SK-N-SH (cell line): ENCODE data around the gene HLA-E. TPM values are rescaled to one million over a fixed set of nuclear protein-coding genes. Genes with fewer than 3 reads are reported as not detected.

Experiments used
- CTCF ChIA-PET: fragments of 300-600, 350-600 bp; formaldehyde crosslinking; extraction: SDS; loops from one replicate; lab custom pipeline; 2021; lab: Yijun Ruan, JAX
- POLR2A ChIA-PET: fragments of 350-600 bp; sonication (Branson Sonifier 250); formaldehyde crosslinking; extraction: SDS; loops from one replicate; lab custom pipeline; 2020; ENCODE audit warnings: antibody characterized with exemption, inconsistent platforms; lab: Yijun Ruan, JAX
- DNase-seq: peaks from one replicate; pipeline ENCODE4 v3.0.0; 2012
- H2AFZ ChIP-seq: fragments of 200-600 bp; sonication (generic); 2 replicates; pipeline ENCODE4 v1.8.1; 2016; ENCODE audit warnings: antibody characterized with exemption, mild to moderate bottlenecking, low read depth
- H3F3A ChIP-seq: fragments of 200-600 bp; sonication (generic); replicated peaks from 2 replicates; pipeline ENCODE3; 2016; ENCODE audit warnings: antibody characterized with exemption, mild to moderate bottlenecking; ENCODE audit not compliant: insufficient read depth
- H3K27ac ChIP-seq, 2 experiments: fragments of 200-500 bp in 1 of 2; fragments of 200-600 bp in 1 of 2; sonication (Bioruptor generic) in 1 of 2; sonication (generic), shearing (Covaris generic) in 1 of 2; 2 replicates each; pipeline versions ENCODE4 v1.5.1 to v1.6.1; 2014 to 2016; ENCODE audit warnings: low read depth in 2 of 2, inconsistent platforms in 1 of 2, low read length in 1 of 2, mild to moderate bottlenecking in 1 of 2, mixed read lengths in 1 of 2
- H3K27me3 ChIP-seq: fragments of 200-600 bp; sonication (generic), shearing (Covaris generic); 2 replicates; pipeline ENCODE4 v1.6.1; 2016; ENCODE audit warnings: mixed run types; ENCODE audit not compliant: insufficient read depth
- H3K36me3 ChIP-seq, 2 experiments: fragments of 200-500 bp in 1 of 2; fragments of 200-600 bp in 1 of 2; sonication (Bioruptor generic) in 1 of 2; sonication (generic) in 1 of 2; replicated peaks in 1 of 2; 2 replicates each; pipeline versions ENCODE3 to v1.5.1; 2014 to 2016; ENCODE audit warnings: low read length in 1 of 2, mild to moderate bottlenecking in 1 of 2; ENCODE audit not compliant: insufficient read depth in 2 of 2, control insufficient read depth in 1 of 2
- H3K4me1 ChIP-seq, 2 experiments: fragments of 200-500 bp in 1 of 2; fragments of 200-600 bp in 1 of 2; sonication (Bioruptor generic) in 1 of 2; sonication (generic), shearing (Covaris generic) in 1 of 2; 2 replicates each; pipeline versions ENCODE4 v1.5.1 to v1.6.1; 2014 to 2016; ENCODE audit warnings: low read depth in 1 of 2, low read length in 1 of 2, mixed run types in 1 of 2; ENCODE audit not compliant: insufficient read depth in 2 of 2, control insufficient read depth in 1 of 2
- H3K4me2 ChIP-seq: fragments of 200-600 bp; sonication (generic), shearing (Covaris generic); 2 replicates; pipeline ENCODE4 v1.6.1; 2017; ENCODE audit warnings: mixed run types
- H3K4me3 ChIP-seq, 2 experiments: fragments of 200-500 bp in 1 of 2; fragments of 200-600 bp in 1 of 2; sonication (Bioruptor generic) in 1 of 2; sonication (generic), shearing (Covaris generic) in 1 of 2; 2 replicates each; pipeline versions ENCODE4 v1.5.1 to v1.8.1; 2014 to 2016; ENCODE audit warnings: low read depth in 2 of 2, inconsistent platforms in 1 of 2, low read length in 1 of 2, mild to moderate bottlenecking in 1 of 2, mixed read lengths in 1 of 2, moderate library complexity in 1 of 2
- H3K79me2 ChIP-seq: fragments of 200-600 bp; sonication (generic); 2 replicates; pipeline ENCODE4 v1.8.1; 2017; ENCODE audit warnings: mild to moderate bottlenecking; ENCODE audit not compliant: insufficient read depth
- H3K9ac ChIP-seq: fragments of 200-600 bp; sonication (generic); 2 replicates; pipeline ENCODE4 v1.6.1; 2017; ENCODE audit warnings: mixed run types
- H3K9me2 ChIP-seq: fragments of 200-600 bp; sonication (generic); 2 replicates; pipeline ENCODE4 v1.6.1; 2017; ENCODE audit warnings: mixed run types
- H3K9me3 ChIP-seq: fragments of 200-600 bp; sonication (generic); 2 replicates; pipeline ENCODE4 v1.6.1; 2017; ENCODE audit warnings: mixed run types, mild to moderate bottlenecking, moderate library complexity
- H4K20me1 ChIP-seq: fragments of 200-600 bp; sonication (generic); 2 replicates; pipeline ENCODE4 v1.6.1; 2017; ENCODE audit warnings: mild to moderate bottlenecking, mixed run types; ENCODE audit not compliant: insufficient read depth
- CHD2 ChIP-seq: fragments of 150-350 bp; IDR thresholded peaks from 2 replicates; pipeline ENCODE4 v1.6.1; 2018; ENCODE audit warnings: low read length; ENCODE audit not compliant: partially characterized antibody
- ELF1 ChIP-seq: IDR thresholded peaks from 2 replicates; pipeline ENCODE4 v1.4.0; 2012
- EP300 ChIP-seq, 2 experiments: IDR thresholded peaks; 2 replicates each; pipeline versions ENCODE4 v1.4.0 to v1.6.1; 2012; ENCODE audit warnings: borderline replicate concordance in 1 of 2, low read depth in 1 of 2, low read length in 1 of 2
- FOXJ3 ChIP-seq: sonication (generic); formaldehyde crosslinking; IDR thresholded peaks from 2 replicates; pipeline ENCODE4 v1.5.1; 2020; ENCODE audit warnings: mild to moderate bottlenecking, missing genetic modification reagents
- FOXM1 ChIP-seq: IDR thresholded peaks from 2 replicates; pipeline ENCODE4 v1.4.0; 2012; ENCODE audit warnings: low read depth, mild to moderate bottlenecking
- GABPA ChIP-seq: IDR thresholded peaks from 2 replicates; pipeline ENCODE4 v1.4.0; 2012; ENCODE audit warnings: low read depth, mild to moderate bottlenecking
- JUND ChIP-seq: IDR thresholded peaks from 2 replicates; pipeline ENCODE4 v1.4.0; 2012
- MXI1 ChIP-seq: IDR thresholded peaks from 2 replicates; pipeline ENCODE4 v1.6.1; 2012; ENCODE audit warnings: mild to moderate bottlenecking, low read depth, low read length, improper control_type of control experiment
- NFIC ChIP-seq: IDR thresholded peaks from 2 replicates; pipeline ENCODE4 v1.4.0; 2012; ENCODE audit warnings: borderline replicate concordance
- NRF1 ChIP-seq: IDR thresholded peaks from 2 replicates; pipeline ENCODE4 v1.6.1; 2012; ENCODE audit warnings: low read depth, mild to moderate bottlenecking, low read length
- POLR2AphosphoS5 ChIP-seq: IDR thresholded peaks from 2 replicates; pipeline ENCODE4 v1.6.1; 2012; ENCODE audit warnings: low read depth, low read length
- RAD21 ChIP-seq: IDR thresholded peaks from 2 replicates; pipeline ENCODE4 v1.6.1; 2012; ENCODE audit warnings: mild to moderate bottlenecking, low read length
- RFX5 ChIP-seq: IDR thresholded peaks from 2 replicates; pipeline ENCODE4 v1.6.1; 2012; ENCODE audit warnings: mild to moderate bottlenecking, improper control_type of control experiment, low read length
- RXRA ChIP-seq: IDR thresholded peaks from 2 replicates; pipeline ENCODE4 v1.4.0; 2012; ENCODE audit warnings: low read depth, mild to moderate bottlenecking, borderline replicate concordance
- SIN3A ChIP-seq: IDR thresholded peaks from 2 replicates; pipeline ENCODE4 v1.6.1; 2012; ENCODE audit warnings: low read depth, mild to moderate bottlenecking, low read length, moderate library complexity, borderline replicate concordance
- TEAD4 ChIP-seq: IDR thresholded peaks from 2 replicates; pipeline ENCODE4 v1.4.0; 2012; ENCODE audit warnings: mild to moderate bottlenecking, borderline replicate concordance; ENCODE audit not compliant: insufficient read depth
- YY1 ChIP-seq: IDR thresholded peaks from 2 replicates; pipeline ENCODE4 v1.4.0; 2012; ENCODE audit warnings: low read depth, mild to moderate bottlenecking
- WGBS: methylation state at CpG from one replicate; pipeline ENCODE4 v1.1.6; 2017; ENCODE audit warnings: low lambda C conversion rate; 5-methylcytosine and 5-hydroxymethylcytosine counted together
- polyA plus RNA-seq, 3 experiments: library from polyadenylated mRNA; depleted of rRNA; stranded (reverse); fragments of >200 nt; gene quantifications; 2 replicates each; pipeline ENCODE4 v1.2.3, GENCODE V29; 2012
- TF ChIP-seq, protein P1 (sequence below): IDR thresholded peaks from 2 replicates; pipeline ENCODE4; 2012
- TF ChIP-seq, protein P2 (sequence below): IDR thresholded peaks from 2 replicates; pipeline ENCODE4 v1.4.0; 2012; ENCODE audit warnings: low read depth, borderline replicate concordance
- TF ChIP-seq, protein P3 (sequence below): fragments of 150-350 bp; IDR thresholded peaks from 2 replicates; pipeline ENCODE4 v1.6.1; 2016; ENCODE audit warnings: mild to moderate bottlenecking, low read depth, low read length
- TF ChIP-seq, protein P4 (sequence below): IDR thresholded peaks from 2 replicates; pipeline ENCODE4 v1.4.0; 2012; ENCODE audit warnings: low read depth, borderline replicate concordance

The HLA-E gene
- polyA plus RNA-seq, 1 of the 3 experiments (the other 2 are of a cell fraction): 90.9 TPM

DNA sequence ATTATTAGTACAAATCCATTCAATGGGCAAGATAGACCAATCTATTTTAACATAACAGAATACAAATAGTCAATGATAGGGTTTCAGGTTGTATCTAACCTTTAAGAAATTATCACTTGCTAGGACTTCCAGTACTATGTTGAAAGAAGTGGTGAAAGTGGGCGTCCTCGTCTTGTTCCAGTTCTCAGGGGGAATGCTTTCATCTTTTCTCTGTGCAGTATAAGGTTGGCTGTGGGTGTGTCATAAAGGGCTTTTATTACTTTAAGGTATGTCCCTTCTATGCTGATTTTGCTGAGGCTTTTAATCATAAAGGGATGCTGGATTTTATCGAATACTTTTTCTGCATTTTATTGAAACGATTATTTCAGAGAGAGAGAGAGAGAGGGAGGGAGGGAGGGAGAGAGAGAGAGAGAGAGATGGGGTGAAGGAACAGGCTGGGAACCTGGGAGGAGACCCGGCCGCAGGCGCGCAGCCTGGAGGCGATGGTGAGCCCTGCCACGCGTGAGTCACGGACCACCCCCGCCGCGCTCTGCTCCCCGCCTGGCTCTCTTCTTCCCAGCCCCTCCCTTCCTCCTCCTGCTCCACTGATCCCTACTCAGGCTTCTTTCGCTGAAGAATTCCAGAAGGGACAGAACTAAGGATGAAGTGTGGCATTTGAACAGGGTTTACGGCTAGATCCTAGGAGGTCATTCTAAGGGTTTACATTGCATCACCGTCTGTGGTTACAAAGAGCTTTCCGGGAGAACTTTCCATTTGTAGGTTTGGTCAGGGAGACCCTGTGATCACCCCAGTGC, 45.5 kb upstream of the HLA-E start:
- DNase-seq: no peak
- H3F3A ChIP-seq: no peaks in the 10 kb centered on the region
- H3K27ac ChIP-seq: no peak overlapping the region
- CTCF ChIA-PET: interaction anchor here (1.0 kb wide), 1 partner anchor 10 kb away, joined by 6 read pairs; no protein-coding TSS in a partner anchor
- H3K79me2 ChIP-seq: no peaks in the 10 kb centered on the region
- TF ChIP-seq, protein P1, sequence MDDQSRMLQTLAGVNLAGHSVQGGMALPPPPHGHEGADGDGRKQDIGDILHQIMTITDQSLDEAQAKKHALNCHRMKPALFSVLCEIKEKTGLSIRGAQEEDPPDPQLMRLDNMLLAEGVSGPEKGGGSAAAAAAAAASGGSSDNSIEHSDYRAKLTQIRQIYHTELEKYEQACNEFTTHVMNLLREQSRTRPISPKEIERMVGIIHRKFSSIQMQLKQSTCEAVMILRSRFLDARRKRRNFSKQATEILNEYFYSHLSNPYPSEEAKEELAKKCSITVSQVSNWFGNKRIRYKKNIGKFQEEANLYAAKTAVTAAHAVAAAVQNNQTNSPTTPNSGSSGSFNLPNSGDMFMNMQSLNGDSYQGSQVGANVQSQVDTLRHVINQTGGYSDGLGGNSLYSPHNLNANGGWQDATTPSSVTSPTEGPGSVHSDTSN: no peak
- TF ChIP-seq YY1 (no peak), SIN3A (no peak), FOXJ3 (CRISPR knock-in tag) (no peak), TEAD4 (no peak), CHD2 (no peak), EP300 (IDR thresholded peaks at IDR 0.05; ENCODE audit: borderline replicate concordance in 1 of 2, low read depth in 1 of 2, low read length in 1 of 2) (no peak), MXI1 (no peak), ELF1 (no peak), POLR2AphosphoS5 (no peak), RAD21 (no peak), NFIC (no peak)
- TF ChIP-seq, protein P2, sequence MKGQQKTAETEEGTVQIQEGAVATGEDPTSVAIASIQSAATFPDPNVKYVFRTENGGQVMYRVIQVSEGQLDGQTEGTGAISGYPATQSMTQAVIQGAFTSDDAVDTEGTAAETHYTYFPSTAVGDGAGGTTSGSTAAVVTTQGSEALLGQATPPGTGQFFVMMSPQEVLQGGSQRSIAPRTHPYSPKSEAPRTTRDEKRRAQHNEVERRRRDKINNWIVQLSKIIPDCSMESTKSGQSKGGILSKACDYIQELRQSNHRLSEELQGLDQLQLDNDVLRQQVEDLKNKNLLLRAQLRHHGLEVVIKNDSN: no peak
- no peaks in the 10 kb centered on the region for H3K9me3 ChIP-seq
- H3K4me1 ChIP-seq: no peaks in the 10 kb centered on the region
- POLR2A ChIA-PET: no interaction called here
- no peaks in the 10 kb centered on the region for H3K36me3 ChIP-seq
- H3K9ac ChIP-seq: no peak overlapping the region
- no peak overlapping the region for H3K4me2 ChIP-seq
- H3K4me3 ChIP-seq: peak overlapping the region in 1 of 2 experiments; percentile 13; a peak in 1 of 4 replicates
- 8% methylated on average over 16 of the region's 20 CpGs for WGBS
- H3K27me3 ChIP-seq: peaks cover 61% of the 10 kb centered on the region
- no peaks in the 10 kb centered on the region for H3K9me2 ChIP-seq
- H4K20me1 ChIP-seq: no peaks in the 10 kb centered on the region
- no peak overlapping the region for H2AFZ ChIP-seq

DNA sequence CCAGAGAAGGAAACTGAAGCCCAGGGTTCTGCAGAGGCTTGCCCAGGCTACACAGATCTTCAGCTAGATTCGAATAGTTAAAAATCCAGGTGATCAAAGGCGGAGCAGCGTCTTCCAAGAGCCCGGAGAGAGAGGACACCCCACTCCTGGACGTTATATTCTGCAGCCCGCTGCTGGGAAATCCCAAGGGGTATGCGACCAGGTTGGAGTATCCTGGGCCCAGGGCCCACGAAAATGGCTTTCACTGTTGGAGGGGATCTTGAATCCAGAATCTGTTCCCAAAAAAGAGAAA, 44.9 kb upstream of the HLA-E start:
- Histone ChIP-seq H3K27ac (no peak overlapping the region), H3K4me3 (peak overlapping the region in 1 of 2 experiments; percentile 13; a peak in 1 of 4 replicates), H3K4me1 (no peaks in the 10 kb centered on the region), H3K79me2 (no peaks in the 10 kb centered on the region), H2AFZ (no peak overlapping the region), H4K20me1 (no peaks in the 10 kb centered on the region), H3K9ac (no peak overlapping the region), H3K9me2 (no peaks in the 10 kb centered on the region), H3K36me3 (no peaks in the 10 kb centered on the region), H3K27me3 (peaks cover 66% of the 10 kb centered on the region), H3K4me2 (no peak overlapping the region), H3K9me3 (no peaks in the 10 kb centered on the region), H3F3A (no peaks in the 10 kb centered on the region)
- CTCF ChIA-PET: interaction anchor here (1.0 kb wide), 1 partner anchor 9 kb away, joined by 6 read pairs; no protein-coding TSS in a partner anchor
- DNase-seq: no peak
- POLR2A ChIA-PET: no interaction called here
- WGBS: 12% methylated on average over 8 of the region's 8 CpGs
- TF ChIP-seq FOXM1 (no peak), TEAD4 (no peak), JUND (no peak), NRF1 (no peak), CHD2 (no peak), GABPA (no peak), RXRA (no peak), RFX5 (no peak), POLR2AphosphoS5 (no peak)
- TF ChIP-seq, protein P3, sequence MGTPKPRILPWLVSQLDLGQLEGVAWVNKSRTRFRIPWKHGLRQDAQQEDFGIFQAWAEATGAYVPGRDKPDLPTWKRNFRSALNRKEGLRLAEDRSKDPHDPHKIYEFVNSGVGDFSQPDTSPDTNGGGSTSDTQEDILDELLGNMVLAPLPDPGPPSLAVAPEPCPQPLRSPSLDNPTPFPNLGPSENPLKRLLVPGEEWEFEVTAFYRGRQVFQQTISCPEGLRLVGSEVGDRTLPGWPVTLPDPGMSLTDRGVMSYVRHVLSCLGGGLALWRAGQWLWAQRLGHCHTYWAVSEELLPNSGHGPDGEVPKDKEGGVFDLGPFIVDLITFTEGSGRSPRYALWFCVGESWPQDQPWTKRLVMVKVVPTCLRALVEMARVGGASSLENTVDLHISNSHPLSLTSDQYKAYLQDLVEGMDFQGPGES: no peak
- TF ChIP-seq, protein P1: no peak
- TF ChIP-seq, protein P2: no peak
- TF ChIP-seq, protein P4, sequence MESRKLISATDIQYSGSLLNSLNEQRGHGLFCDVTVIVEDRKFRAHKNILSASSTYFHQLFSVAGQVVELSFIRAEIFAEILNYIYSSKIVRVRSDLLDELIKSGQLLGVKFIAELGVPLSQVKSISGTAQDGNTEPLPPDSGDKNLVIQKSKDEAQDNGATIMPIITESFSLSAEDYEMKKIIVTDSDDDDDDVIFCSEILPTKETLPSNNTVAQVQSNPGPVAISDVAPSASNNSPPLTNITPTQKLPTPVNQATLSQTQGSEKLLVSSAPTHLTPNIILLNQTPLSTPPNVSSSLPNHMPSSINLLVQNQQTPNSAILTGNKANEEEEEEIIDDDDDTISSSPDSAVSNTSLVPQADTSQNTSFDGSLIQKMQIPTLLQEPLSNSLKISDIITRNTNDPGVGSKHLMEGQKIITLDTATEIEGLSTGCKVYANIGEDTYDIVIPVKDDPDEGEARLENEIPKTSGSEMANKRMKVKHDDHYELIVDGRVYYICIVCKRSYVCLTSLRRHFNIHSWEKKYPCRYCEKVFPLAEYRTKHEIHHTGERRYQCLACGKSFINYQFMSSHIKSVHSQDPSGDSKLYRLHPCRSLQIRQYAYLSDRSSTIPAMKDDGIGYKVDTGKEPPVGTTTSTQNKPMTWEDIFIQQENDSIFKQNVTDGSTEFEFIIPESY: no peak
